Stomach smooth muscle (tissue), 2 donors: ENCODE data around the gene PIEZO2.

Experiments
- H3K27ac ChIP-seq: one replicate; pipeline ENCODE4 v1.7.0; 2013; ENCODE audit warnings: mild to moderate bottlenecking, low read length, inconsistent platforms
- H3K27me3 ChIP-seq, 2 donors: one replicate each; pipeline ENCODE4 v1.7.0; 2013; ENCODE audit warnings: low read length in 2 of 2; ENCODE audit not compliant: insufficient read depth in 2 of 2, control insufficient read depth in 1 of 2
- H3K36me3 ChIP-seq, 2 donors: one replicate each; pipeline ENCODE4 v1.7.0; 2013; ENCODE audit warnings: low read length in 2 of 2; ENCODE audit not compliant: control insufficient read depth in 2 of 2, insufficient read depth in 2 of 2
- H3K4me1 ChIP-seq: one replicate; pipeline ENCODE4 v1.7.0; 2013; ENCODE audit warnings: low read length; ENCODE audit not compliant: control insufficient read depth, insufficient read depth
- H3K4me3 ChIP-seq, 2 donors: one replicate each; pipeline ENCODE4 v1.7.0; 2013; ENCODE audit warnings: low read length in 2 of 2
- H3K9ac ChIP-seq, 2 donors: one replicate each; pipeline ENCODE4 v1.7.0; 2013; ENCODE audit warnings: low read length in 2 of 2, mild to moderate bottlenecking in 1 of 2
- H3K9me3 ChIP-seq, 2 donors: one replicate each; pipeline ENCODE4 v1.7.0; 2013; ENCODE audit warnings: low read length in 2 of 2; ENCODE audit not compliant: control insufficient read depth in 2 of 2
- donor health status: healthy.
- donor health status: Pancreatic carcinoma.

The PIEZO2 gene

DNA sequence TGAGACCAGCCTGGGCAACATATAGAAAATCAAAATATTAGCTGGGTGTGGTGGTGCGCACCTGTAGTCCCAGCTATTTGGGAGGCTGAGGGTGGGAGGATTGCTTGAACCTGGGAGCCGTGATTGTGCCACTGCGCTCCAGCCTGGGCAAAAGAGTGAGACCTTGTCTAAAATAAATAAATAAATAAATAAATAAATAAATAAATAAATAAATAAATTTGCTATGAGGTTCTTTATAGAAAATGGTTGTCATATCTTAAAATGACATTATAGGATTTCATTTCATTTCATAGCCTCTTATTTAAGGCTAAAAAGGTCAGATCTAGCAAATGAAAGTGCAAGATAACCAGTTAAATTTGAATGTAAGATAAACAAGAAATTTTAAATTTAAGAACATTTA is 430.6 kb downstream of the PIEZO2 start:
- Histone ChIP-seq H3K4me1 (no peaks in the 10 kb centered on the region), H3K27ac (no peak overlapping the region), H3K9ac (no peak overlapping the region), H3K4me3 (no peak overlapping the region), H3K36me3 (no peaks in the 10 kb centered on the region), H3K9me3 (no peaks in the 10 kb centered on the region), H3K27me3 (peaks cover 0 to 2% of the 10 kb centered on the region in 2 donors)

DNA sequence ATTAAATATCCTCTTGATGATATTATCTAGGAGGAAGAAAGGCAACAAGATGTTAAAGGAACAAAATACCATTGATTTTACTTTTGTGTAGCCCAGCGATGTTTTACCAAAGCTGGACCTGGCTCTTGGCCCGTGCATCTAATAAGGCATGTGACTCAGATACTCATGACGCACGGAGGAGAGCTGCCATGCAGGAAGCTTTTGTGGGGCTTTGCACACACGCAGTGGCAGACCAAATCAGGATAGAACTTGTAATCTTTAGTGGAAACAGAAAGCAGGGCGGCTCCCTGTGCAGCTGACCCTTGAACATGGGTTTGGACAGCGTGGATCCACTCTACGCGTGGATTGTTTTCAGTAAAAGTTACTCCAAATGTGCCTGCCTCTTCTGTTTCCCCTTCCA is 433.6 kb downstream of the PIEZO2 start:
- Histone ChIP-seq H3K27ac (no peak overlapping the region), H3K36me3 (no peaks in the 10 kb centered on the region), H3K4me3 (no peak overlapping the region), H3K9me3 (no peaks in the 10 kb centered on the region), H3K9ac (no peak overlapping the region), H3K27me3 (no peaks in the 10 kb centered on the region), H3K4me1 (no peaks in the 10 kb centered on the region)

DNA sequence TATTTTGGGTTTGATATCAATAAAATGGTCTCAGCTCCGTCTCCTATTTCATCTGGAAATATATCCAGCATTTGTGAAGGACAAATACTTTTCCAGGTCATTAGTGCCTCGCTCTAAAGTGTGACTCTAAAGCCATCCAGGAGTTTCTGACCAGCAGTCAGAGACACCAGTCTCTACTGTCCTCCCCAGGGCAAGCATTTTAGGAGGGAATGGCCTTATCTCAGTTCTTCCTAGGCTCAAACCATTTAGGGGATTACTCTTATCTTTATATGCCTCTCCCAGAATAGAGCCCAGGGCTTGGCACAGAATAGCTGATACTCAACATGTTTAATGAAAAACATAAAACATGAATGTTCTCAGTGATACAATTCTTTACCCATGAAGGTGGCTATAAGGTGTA is 436.0 kb downstream of the PIEZO2 start:
- Histone ChIP-seq H3K27ac (no peak overlapping the region), H3K4me1 (no peaks in the 10 kb centered on the region), H3K9ac (no peak overlapping the region), H3K36me3 (no peaks in the 10 kb centered on the region), H3K9me3 (no peaks in the 10 kb centered on the region), H3K27me3 (no peaks in the 10 kb centered on the region), H3K4me3 (no peak overlapping the region)

DNA sequence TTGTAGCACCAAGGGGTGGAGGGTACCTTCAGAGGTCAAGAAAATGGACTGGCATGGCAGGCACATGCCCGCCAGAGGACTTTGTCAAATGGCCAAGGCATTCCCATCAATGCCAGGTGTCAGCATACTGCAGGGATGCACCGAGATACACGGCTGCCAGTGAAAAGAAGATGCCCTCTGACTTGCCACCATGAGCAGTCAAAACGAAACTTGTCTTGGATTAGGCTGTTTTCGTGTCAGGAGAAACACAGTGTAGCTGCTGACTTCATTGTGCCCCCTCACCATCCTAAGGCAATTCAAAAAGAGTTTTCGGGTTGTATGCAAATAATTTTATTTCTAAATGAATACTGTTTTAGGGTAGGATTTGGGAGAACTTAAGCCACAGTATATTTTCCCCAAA is 442.1 kb downstream of the PIEZO2 start:
- Histone ChIP-seq H3K27me3 (no peaks in the 10 kb centered on the region), H3K4me3 (no peak overlapping the region), H3K4me1 (no peaks in the 10 kb centered on the region), H3K9ac (no peak overlapping the region), H3K27ac (no peak overlapping the region), H3K9me3 (no peaks in the 10 kb centered on the region), H3K36me3 (no peaks in the 10 kb centered on the region)

DNA sequence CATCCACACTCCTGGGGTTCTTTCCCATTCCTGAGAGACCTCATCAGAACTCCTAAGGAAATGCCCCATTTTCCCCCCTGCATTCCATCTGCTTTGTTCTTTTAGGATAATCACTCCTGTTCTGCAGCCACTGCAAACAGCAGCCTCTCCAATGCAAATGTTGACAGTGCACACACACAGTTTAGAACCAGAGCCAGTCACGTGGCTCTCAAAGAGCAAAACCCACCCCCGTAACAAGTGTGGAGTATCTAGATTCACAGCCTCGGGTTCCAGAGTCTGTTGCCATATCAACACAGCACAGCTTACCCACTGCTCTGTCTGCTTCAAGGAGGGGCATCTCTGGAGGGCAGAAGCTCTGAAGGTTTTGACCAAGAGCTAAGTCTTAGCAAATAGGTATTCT is 443.6 kb downstream of the PIEZO2 start:
- Histone ChIP-seq H3K36me3 (no peaks in the 10 kb centered on the region), H3K27ac (no peak overlapping the region), H3K27me3 (no peaks in the 10 kb centered on the region), H3K4me1 (no peaks in the 10 kb centered on the region), H3K9me3 (no peaks in the 10 kb centered on the region), H3K4me3 (no peak overlapping the region), H3K9ac (no peak overlapping the region)

DNA sequence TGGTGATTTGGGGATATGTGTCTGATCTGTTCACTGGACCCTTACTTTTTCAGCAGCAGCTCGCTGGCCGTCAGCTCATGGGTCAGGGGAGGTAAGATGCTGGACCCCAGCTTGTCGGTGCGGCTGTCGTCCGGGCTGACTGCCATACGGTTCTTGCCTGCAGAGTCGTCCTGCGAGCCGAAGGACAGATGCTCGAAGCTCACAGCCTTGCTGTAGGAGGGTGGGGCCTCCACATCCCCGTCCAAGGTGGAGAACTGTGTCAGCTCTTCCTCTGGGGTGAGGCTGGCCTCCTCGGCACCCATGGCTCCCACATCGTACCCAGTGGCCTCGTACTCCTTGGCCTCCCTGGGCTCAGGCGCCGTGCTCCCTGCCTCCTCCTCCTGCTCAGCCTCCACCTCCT is 444.1 kb downstream of the PIEZO2 start:
- Histone ChIP-seq H3K4me3 (no peak overlapping the region), H3K27ac (no peak overlapping the region), H3K9me3 (no peaks in the 10 kb centered on the region), H3K36me3 (no peaks in the 10 kb centered on the region), H3K4me1 (no peaks in the 10 kb centered on the region), H3K9ac (no peak overlapping the region), H3K27me3 (no peaks in the 10 kb centered on the region)

DNA sequence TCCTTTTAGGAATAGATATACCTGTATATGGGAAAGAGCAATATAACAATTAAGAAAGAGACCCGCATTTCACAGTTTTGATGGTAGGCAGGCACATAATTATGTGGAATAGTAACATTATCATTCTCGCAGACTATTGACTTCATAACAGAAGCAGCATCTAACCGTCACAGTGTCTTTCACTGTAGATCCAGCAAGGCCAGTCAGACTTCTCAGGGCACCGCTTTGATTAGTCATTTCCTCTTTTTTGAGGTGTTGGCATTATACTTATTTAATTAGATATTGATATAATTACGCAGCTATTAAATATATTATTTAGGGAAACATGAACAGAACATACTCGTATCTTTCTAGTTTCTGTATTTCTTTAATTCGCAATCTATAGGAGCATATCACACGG is 447.2 kb downstream of the PIEZO2 start:
- H3K27ac ChIP-seq = no peak overlapping the region
- H3K4me1 ChIP-seq = no peaks in the 10 kb centered on the region
- H3K9ac ChIP-seq = no peak overlapping the region
- no peaks in the 10 kb centered on the region for H3K36me3 ChIP-seq
- no peak overlapping the region for H3K4me3 ChIP-seq
- no peaks in the 10 kb centered on the region for H3K9me3 ChIP-seq
- no peaks in the 10 kb centered on the region for H3K27me3 ChIP-seq

DNA sequence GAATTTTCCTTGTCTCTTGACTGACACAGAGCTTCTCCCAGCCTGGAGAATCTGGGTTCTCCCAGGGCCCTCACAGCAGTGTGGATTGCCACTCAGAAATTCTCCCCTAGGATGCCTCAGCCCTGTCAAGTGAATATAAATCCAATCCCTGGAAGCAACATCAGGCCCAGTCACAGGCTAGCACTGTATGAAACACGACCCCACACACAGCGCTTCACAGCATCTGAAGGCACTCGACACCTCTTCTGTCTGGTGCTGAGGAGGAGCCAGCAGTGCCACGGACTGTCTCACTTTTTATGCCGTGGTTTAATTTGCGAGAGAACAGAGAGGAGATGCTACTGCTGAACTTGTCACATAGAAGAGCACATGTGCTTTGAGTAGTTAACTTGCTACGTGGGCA is 459.0 kb downstream of the PIEZO2 start:
- Histone ChIP-seq H3K27me3 (no peaks in the 10 kb centered on the region), H3K4me1 (no peaks in the 10 kb centered on the region), H3K9me3 (no peaks in the 10 kb centered on the region), H3K9ac (no peak overlapping the region), H3K27ac (no peak overlapping the region), H3K36me3 (no peaks in the 10 kb centered on the region), H3K4me3 (no peak overlapping the region)

DNA sequence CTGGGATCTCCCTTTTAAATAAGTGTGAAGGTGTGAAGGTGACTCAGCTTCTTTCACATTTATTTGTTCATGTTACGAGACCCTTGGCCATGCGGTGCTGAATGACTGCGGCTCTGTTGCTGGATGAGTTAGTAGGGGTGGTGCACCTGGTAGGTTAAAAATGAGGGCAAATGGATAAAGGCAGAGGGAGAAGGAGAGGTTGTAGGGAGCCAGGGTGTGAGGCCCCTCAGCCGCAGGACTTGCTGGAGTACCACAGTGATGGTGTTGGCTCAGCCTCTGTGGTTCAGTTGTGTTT is 459.4 kb downstream of the PIEZO2 start:
- Histone ChIP-seq H3K4me3 (no peak overlapping the region), H3K9me3 (no peaks in the 10 kb centered on the region), H3K27ac (no peak overlapping the region), H3K27me3 (no peaks in the 10 kb centered on the region), H3K36me3 (no peaks in the 10 kb centered on the region), H3K9ac (no peak overlapping the region), H3K4me1 (no peaks in the 10 kb centered on the region)

DNA sequence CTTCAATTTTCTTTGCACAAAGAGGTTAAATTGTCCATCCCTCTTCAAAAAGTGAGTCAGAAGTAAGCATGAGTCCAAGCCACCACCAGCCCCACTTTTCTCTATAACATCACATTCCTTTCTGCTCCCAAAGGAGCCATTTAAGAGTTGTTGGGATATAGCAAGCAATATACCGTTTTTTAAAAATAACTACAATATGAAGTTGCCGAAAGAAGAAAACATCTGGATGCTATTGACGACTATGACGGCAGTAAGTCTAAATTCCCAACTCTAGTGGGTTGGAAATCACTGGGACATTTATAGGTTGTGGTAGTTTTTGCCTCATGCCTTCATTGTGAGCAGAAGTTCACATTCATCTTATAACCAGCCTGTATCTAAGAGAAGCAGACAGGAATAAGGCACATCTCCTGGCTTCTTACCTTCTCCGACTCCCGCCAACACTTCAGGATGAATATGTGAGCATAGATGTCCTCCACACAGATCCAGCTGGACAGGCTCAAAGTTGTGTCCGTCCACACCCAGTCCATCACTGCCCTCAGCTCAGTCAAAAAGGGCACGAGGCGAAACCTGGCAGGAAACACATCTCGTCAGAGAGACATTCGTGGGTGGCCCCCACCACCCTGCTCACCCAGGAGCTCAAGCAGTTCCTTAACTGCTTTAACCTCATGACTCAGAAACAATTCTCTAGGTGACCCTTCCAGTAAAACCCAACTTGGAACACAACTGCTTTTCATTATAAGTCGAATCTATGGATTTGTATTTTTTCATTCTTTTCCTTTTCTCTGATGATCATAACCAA is 459.9 kb downstream of the PIEZO2 start:
- Histone ChIP-seq H3K27ac (no peak overlapping the region), H3K4me3 (no peak overlapping the region), H3K27me3 (no peaks in the 10 kb centered on the region), H3K36me3 (no peaks in the 10 kb centered on the region), H3K4me1 (no peaks in the 10 kb centered on the region), H3K9me3 (no peaks in the 10 kb centered on the region), H3K9ac (no peak overlapping the region)

DNA sequence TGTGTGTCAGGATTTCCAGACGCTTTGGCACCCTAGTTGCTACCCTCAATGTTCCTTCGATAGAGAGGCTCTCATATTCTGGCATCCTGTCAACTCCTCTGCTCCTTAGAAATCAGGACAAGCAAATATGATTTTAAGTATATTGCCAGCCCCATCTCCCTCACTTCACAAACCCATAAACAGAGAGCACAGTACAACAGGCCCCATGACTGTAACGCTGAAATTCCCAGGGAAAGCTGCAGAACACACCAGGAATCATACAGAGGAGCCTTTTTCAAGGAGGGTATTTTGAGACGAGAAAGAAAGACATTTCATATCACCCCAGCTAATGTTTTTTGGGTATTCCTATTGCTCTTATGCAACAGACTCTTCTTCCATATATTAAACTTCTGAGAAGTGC is 460.6 kb downstream of the PIEZO2 start:
- Histone ChIP-seq H3K27ac (no peak overlapping the region), H3K36me3 (no peaks in the 10 kb centered on the region), H3K4me3 (no peak overlapping the region), H3K27me3 (no peaks in the 10 kb centered on the region), H3K9me3 (no peaks in the 10 kb centered on the region), H3K9ac (no peak overlapping the region), H3K4me1 (no peaks in the 10 kb centered on the region)
